ENCODE measurements around the gene MAGEF1.

Gene MAGEF1

DNA sequence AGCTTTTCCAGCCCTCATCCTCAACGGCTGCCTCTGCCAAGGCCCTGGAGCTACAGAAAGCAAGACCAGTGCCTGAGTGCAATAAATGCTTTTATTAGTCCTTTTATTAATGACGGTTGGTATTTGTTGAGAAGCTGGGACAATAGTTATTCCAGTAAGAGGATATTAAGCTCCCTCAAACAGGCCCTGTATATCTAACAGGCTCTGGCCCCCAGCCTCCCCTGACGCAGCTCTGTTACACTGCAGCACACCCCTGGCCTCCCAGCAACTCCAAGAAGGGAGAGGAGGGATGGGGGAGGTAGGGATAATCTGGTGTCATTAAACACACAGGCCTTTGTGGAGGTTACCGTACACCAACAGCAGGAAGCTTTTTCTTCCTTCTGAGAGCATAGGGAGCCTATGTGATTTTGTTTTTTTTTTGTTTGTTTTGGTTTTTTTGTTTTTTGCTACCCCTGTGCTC lies 30.8 kb upstream of the MAGEF1 start:
- no peak for DNase-seq

DNA sequence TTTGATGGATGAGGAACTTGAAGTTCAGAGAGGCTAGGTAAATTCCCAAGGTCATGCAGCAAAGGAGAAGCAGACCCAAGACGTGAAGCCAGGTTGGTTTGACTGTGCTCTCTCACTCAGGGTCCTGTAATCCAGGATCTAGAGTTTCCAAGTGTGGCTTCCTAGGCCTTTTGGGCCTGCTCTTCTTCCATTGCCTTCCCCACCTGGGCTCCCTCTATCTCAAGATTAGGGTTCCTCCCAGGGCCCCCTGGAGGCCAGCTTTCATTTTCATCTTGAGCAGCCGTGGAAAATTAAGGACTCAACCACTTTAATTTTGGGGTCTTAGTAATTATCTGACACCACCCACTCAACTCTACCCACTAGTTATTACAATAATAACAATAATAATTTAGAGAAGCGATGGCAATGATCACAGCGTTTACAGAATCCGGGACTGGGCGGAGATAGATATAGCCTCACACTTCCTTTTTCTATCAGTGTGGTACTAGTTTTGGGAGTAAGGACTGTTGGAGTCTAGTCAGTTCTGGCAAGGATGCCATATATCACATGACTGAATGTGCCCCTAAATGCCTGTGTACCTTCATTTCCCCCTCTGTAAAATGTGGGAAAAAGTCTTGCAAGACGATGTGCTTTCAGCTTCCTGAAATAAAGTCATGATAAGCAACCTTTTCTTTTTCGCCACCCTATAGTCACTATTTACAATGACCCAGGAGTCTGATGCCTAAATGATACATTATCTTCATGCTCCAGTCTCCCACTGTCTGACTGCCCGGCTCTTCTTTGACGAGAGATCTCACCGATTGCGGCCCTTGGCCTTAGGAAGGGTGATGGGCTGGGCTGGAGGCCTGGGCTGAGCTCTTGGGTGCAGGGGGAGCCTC lies 30.2 kb upstream of the MAGEF1 start:
- DNase-seq, result no peak

DNA sequence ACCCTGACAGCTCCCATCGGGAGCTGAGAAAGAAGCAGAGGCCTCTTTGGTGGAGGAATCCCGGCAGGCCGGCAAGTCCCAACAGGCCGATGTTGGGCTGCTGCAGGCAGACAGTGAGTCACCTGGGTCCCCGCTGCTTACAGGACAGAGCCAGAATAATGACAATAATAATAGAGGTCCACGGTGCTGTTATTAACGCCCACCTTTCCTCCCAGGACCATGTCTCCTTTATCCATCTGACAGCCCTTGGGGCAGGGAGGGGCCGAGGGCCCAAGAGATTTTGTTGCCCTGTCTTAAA lies 29.3 kb upstream of the MAGEF1 start:
- no peak for DNase-seq

DNA sequence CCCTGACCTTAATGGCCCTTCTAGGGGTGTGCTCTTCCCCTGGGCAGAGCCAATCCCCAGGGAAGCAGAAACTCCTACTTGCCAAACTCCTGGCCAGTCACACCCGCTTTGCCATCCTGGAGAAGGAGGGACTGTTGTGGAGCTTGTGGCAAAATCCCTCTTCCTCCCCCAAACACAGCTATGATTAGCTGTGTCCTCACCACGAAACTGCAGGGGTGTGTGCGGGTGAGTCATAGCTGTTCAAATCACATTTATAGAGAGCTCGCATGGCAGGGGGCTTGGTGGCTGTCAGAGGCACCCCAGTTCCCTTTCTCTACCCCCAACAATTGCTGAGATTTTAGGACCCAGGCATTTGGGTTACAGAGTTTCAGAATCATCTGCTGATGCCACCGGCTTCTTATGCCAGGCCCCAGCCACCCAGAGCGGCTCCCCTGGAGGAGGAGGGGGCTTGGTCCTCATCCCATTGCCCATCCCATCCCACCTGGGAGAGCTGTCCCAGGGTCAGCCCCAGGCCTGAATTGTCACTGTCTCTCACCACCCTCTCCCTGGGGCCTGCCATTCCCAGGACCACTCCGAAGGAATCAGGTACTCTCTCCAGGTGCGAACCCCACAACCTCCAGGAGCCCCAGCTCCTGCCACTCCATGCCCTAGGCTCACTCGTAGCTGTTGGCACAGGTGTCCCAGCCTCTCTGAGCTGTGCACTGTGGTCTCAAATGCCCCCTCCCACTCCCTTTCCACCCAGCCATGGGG lies 28.8 kb upstream of the MAGEF1 start:
- DNase-seq, result peak; percentile 43

DNA sequence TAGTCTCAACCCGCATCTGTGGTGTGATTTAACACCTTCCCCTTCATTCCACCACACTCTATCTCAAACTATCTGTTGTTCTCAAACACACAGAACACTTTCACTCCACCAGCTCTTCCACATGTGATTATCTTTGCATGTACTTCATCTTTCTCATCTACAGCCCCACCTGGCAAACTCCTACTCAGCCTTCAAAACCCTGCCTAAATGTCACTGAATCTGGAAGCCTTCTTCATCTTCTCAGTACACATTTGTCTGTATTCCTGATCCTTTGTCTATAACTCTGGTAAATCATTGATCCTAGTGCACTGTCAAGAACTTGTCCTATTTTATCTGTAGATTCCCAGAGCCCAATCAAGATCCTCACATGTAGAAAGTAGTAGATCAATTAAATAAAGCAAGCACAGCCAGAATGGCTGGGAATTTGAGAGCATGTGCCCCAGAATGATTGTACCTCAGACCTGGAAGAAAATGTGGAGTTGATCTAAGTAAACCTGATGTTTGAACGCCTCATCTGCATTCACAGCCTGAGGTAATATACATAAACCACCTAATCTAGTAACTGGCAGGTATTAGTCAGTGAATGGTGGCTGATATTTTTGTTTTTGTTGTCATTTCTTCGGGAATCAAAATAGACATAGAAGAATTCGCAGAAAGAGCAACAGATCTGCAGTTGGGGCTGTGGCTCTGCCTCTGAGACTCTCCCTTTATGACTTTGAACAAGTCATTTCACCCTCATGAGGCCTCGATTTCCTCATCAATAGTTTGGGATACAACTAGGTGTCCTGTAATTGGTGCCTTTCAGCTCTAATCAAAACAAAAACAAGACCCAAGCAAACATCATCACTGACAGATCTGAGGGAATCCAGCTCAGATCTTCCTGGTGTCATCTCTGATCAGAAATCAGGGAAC lies 28.0 kb upstream of the MAGEF1 start:
- no peak for DNase-seq

DNA sequence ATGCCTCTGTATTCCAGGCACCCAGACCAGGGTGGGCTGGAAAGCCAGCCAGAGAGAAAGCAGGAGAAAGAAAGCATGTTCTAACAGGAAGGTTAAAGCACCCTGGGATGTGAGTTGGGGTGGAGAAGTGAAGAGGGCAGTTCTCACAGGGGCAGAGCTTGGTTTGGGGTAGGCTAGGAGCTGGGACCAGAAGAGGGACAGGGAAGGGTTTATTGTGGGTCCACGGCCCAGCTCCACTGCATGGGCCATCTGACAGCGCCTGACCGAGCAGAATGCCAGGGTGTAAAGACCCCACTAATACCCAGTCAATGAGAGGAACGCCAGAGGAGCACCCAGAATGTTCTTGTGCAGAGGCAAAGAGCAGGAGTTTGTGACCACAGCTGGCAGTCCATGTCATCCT lies 27.1 kb upstream of the MAGEF1 start:
- no peak for DNase-seq

DNA sequence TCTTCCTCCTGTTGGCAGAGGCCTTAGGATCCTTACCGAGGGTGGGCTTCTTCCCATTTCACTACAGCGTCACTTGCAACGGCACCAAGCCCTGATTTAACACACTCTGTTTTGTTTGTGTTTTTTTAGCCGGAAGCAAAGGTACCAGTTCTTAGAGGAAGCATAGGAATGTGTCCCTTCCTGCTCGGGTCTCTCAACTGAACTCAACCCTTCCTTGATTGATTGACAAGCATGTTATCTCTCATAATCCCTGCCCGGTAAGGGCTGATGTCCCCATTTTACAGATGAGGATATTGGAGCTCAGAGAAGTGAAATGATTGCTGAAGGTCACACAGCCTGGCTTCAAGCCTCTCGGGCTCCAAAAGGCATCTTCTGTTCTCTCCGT lies 26.6 kb upstream of the MAGEF1 start:
- no peak for DNase-seq

DNA sequence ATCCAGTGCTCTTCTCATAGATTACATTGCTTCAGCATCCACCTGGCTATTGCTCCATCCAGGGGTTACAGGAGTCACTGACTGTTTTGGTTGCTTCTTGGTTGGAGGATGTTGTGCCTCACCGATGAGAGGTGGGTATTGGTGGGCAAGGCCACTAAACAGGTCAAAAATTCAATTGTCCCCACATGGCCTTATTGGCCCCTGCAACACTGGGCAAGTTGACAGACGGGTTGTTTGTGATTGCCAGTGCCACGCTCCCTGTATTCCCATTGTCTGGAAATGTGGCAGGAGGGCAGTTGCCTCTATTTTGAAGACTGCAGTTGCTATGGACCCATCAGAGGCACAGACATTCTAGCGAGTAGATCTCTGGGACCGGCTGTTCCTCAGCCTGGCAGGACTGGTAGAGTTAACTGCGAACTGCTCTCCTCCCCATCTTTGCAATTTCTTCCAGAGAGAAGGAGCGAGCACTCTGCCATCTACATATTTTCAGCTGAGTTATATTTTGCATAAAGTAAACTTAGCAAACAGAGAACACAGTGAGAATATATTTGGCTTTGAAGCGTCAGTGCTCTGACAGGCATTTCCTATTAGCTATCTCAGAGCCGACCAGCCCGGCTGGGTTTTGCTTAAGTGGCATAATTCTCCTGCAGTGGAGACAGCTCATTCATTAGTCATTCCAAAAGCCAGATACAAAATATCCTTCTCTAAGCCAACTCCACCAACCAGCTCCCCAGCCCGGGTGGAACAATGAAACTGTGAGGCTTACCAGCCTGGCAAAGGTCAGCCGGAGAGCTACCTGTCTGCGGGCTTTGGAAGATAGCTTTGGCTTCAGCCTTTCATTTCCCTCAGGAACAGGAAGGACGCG lies 26.0 kb upstream of the MAGEF1 start:
- no peak for DNase-seq

DNA sequence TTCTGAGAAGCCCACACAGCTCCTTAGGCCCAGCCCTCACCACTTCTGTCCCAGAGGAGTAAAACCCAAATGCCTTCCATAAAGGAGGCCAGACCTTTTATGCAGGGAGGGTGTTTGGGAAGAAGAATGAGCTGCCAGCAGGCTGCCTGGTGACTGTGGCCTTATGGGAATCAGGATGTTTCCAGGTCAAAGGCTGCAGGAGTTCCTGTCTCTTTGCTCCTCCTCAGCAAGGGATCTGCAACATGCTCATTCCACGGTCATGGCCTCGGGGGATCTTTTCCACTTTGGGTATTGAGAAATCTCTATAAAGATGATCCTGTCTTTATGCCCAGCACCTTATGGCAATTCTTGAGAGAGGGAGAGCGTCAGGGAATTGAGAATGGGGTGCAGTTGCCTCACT lies 25.2 kb upstream of the MAGEF1 start:
- no peak for DNase-seq

DNA sequence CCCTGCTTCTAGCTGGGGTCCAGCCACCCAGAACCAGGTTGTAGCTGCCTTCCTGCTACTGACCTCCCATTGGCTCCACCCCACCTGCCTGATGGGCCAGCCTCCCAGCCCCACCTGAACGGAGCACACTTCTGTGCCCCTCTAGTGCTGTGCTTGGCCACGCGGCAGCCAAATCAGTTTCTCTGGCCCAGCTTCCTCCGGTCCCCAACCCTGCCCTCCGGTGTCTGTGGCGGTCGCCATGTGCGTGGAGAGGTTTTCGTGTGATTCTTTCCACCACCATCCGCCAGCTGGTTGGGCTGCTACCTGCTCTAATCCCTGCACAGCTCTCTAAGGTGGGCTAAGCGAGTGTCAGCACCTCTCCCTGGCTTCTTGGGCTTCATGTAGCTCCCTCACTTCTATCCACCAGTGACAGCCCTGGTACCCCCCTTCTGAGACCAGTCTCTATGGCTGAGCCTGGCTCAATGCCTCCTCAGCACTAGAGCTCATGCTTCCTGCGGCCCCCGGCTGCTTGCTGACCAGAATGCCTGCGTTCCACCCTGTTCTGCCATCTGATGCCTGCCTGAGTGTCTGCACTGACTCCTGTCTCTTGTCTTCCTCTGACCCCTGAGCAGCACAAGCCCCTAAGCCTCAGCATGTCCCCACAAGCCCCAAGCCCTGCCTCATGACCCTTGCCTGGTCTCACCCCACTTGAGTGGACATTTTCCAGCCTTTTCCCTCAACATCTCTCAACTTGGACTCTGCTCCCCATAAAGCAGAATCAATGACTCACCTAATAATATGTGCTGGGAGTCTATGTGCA lies 23.2 kb upstream of the MAGEF1 start:
- no peak for DNase-seq

DNA sequence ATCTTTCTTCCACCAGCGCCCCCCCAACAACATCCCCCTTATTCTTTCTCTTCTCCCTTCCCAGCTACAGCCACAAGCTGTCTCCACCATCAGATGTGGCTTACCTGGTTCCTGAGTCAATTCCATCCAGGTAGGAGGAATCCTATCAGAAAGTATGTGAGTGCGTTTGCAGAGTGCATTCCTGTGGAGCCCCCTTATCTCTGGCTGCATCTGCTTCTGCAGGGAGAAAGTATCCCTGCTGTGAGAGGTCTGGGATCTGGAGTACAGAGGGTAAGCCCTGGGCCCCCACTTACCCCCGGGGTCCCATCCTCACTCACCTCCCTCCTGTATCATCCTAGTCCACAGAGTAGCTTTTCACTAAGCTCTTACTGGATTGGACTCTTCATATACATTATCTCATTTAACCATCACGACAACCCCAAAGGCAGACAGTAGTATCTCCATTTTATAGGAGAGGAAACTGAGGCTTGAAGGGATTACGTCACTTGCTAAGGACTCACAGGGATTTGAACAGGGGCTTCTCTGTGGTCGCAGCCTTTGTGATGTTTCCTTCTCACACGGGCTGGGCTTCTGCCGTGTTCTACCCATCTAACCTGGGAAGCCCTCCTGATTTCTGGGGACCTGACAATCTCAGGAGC lies 22.2 kb upstream of the MAGEF1 start:
- no peak for DNase-seq

DNA sequence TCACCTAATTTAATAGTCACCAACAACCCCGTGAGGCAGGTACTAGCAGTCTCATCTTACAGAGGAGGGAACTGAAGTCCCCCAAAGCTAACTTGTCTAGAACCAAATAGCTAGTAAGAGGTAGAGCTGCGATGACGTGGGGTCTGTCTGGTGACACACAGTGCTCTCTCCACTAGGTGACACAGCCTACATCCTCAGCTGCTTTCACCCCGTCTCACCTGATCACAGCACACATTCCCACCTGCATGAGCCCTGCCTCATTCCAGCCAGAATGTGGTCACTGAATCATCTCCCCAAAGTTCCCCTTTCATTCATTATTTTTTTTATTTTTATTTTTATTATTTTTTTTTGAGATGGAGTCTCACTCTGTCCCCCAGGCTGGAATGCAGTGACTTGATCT lies 21.3 kb upstream of the MAGEF1 start:
- DNase-seq, result no peak

DNA sequence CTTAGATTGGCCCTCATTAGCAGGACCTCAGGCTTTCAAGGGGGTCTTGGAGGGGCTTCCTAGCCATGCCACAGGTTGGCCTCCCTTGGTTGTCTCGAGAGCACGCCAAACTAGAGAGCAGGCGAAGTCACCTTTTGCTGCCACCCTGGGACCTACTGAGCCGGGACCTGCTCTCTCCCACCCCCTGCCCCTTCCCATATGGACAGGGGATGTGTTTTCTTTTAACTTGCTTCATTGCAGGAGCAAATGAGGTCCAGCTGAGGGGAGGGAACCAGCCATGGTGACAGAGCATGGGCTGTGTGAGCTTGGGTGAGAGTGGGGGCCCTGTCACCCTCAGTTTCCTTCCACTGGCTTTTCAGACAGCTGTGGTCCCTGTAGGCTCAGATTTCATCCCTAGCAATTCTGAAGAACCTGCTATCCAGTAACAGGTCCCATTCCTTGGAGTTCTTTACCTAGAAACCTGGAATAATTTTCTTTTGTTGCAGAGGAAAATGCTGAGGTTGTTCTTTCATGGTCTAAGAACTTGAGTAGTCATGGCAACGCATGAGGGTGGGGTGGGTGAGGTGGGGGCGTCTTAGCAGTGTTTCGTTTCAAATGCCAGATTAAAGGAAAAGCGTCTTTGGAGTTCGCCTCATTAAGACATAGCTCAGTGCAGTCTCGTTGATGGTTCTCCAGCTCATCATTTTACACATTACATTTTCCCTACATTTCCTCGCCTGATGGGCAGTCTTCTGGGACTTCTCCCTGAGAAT lies 20.1 kb upstream of the MAGEF1 start:
- no peak for DNase-seq

DNA sequence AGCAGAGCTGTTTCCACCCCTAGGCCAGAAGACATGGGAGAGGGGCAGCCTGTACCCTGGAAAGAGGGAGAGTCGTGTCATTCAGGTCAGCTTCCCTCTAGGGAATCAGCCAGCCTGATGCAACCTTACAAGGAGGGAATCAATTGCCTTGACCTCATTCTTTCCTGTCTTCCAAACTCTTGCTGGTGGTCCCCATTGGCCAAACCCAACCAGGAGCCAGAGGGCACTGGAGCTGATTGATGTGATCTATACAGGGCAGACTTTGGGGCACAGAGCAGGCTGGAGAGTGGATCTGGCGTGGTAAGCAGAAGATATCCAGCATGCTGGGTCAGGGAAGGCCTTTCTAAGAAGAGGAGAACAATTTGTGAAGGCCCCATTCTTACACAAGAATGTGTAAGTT lies 19.1 kb upstream of the MAGEF1 start:
- no peak for DNase-seq

DNA sequence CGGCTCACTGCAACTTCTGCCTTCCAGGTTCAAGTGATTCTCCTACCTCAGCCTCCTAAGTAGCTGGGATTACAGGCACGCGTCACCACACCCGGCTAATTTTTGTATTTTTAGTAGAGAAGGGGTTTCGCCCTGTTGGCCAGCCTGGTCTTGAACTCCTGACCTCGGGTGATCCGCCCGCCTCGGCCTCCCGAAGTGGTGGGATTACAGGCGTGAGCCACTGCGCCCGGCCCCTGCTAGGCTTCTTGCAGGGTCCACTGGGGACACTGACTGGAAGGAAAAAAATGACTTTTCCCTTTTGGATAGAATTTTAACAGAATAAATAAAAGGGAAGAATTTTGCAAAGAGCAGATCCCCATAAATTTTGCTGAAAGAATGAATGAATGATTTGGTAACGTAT lies 17.3 kb upstream of the MAGEF1 start:
- DNase-seq, result peak; percentile 0

DNA sequence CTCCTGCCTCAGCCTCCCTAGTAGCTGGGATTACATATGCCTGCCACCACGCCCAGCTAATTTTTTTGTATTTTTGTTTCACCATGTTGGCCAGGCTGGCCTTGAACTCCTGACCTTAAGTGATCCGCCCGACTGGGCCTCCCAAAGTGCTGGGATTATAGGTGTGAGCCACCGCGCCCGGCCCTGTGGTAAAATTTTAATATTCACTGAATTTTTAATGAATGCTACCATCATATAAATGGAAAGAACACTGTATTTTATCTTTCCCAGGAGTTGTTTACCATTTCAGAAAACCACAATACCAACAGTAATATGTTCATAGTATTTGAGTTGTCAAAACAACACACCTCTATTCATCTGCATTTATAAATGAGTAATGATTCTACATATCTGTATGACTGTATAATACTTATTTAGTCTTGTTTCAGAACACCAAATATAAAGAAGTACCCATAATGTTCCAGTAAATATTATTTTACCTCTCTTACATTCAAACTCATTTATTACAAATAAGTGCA lies 16.2 kb upstream of the MAGEF1 start:
- no peak for DNase-seq

DNA sequence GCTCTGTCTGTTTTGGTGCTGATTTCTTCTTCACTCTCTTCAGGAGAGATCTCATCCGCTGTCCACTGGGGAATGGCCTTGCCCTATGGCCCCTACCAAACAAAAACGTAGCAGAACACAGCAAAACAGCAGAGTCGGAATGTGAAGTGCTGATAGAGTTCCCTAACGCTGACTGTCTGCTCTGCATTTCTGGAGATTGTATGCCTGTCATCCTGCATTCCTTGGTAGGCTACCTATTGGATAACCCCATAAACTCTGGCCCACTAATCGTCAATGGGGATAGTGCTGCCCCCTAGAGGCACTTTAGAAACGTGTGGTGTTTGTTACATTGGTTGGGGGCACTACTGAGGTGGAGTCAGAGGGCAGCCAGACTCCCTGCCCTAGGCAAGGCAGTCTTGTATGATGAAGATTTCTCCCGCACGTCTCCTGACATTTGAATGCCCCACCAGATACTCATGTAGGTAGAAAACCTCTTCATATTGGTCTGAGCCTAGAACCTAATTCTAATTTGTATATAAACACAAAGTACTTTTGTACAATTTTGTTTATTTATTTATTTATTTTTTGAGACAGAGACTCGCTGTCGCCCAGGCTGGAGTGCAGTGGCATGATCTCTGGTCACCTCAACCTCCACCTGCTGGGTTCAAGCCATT lies 15.6 kb upstream of the MAGEF1 start:
- DNase-seq, result peak; percentile 60

DNA sequence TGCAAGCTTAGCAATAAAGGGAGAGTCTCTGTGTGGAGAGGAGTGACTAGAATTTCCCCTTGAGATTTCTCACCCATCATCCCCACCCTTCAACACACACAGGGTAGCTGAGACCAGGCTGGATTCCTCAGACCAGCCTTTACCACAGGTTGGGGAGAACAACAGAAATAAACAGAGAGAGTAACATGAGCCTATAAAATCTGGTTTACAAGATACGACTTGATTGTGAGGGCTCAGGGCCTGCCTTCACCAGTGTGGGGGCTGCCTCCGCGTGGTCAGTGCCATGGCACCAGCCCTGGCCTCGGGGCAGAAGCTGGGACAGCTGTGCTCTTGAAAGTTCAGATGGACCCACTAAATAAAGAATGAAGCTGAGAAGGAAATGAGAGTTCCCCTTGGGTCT lies 14.6 kb upstream of the MAGEF1 start:
- DNase-seq, result no peak

DNA sequence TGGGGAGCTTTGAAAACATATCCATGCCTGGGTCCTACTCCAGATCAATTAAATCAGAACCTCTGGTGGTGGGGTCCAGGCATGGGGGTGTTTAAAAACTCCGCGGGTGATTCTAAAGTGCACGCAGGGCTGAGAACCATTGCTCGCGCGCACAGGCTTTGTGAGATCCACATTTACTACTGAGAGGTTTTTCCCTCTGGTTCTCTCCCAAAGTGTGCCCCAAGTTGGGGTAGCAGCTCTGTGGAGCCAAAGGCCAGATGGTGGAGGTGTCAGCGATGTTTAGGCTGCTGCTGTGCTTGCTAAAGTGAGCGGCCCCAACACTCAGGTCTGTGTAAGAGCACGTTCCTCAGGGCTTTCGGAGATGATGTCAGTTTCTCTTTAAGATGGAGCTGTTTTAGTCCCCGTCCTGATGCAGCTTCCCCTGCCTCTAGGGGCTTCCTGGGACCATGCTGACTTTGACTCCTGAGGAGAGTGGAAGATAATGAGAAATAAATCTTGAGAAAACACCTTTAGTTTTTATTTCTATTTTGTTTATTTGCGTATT lies 13.4 kb upstream of the MAGEF1 start:
- no peak for DNase-seq

Measured in stimulated activated CD8-positive, alpha-beta memory T cell treated with anti-CD3 and anti-CD28 coated beads, Interleukin-4, amount 100 ng/mL, for 48 hours (primary cell).